ENCODE results near the gene MLLT11.

GRCh38 chr1:151024540-151025146 is 35.6 kb upstream of the MLLT11 start:
- TF ChIP-seq POLR2AphosphoS5 (IDR thresholded peaks at IDR 0.05; ENCODE audit: low read depth, low read length) (no peak), POLR2A (IDR thresholded peaks at IDR 0.05; ENCODE audit: low read depth, low read length) (no peak), TAF1 (IDR thresholded peaks at IDR 0.05; ENCODE audit: borderline replicate concordance, low read depth, low read length) (no peak)

Measured in GM12892 (cell line).